K562 (cell line): ENCODE measurements around the gene SLC33A1. TPM values are rescaled to one million over a fixed set of nuclear protein-coding genes. Genes with fewer than 3 reads are reported as not detected.
A peak's percentile ranks its signal among the peaks of the same experiment; 100 is the strongest.

ENCODE experiments used
- ATAC-seq: fragments of 200-7000 bp; cut with Tn5 transposase; 3 replicates; pipeline ENCODE4 v1.9.1; 2020; ENCODE audit warnings: moderate library complexity
- BruUV-seq: library from RNA; stranded (reverse); fragments of 400-500 nt; replicated peaks from 2 replicates; lab custom pipeline; 2021; lab: Mats Ljungman, UMichigan
- CTCF ChIA-PET: fragments of 300-600 bp; formaldehyde crosslinking; extraction: SDS; loops from one replicate; lab custom pipeline; 2021; ENCODE audit warnings: low intra/inter-chr PET ratio; lab: Yijun Ruan, JAX
- POLR2A ChIA-PET: fragments of 300-600, 350-650 bp; sonication (Branson Sonifier 250); formaldehyde crosslinking; extraction: SDS; loops from one replicate; lab custom pipeline; 2021; ENCODE audit warnings: antibody characterized with exemption, inconsistent platforms; lab: Yijun Ruan, JAX
- DNase-seq, 4 experiments: peaks; one replicate each; pipeline versions ENCODE4 v3.0.0 to v3.0.0-alpha.2; 2011 to 2018; ENCODE audit warnings: low spot score in 3 of 4, mixed read lengths in 3 of 4; ENCODE audit errors: extremely low read depth in 1 of 4
- FAIRE-seq: peaks from 2 replicates; lab custom pipeline; 2011; peaks lifted over from hg19 to GRCh38; lab: Jason Lieb, UNC
- H2AFZ ChIP-seq: 2 replicates; pipeline ENCODE4 v1.6.0; 2011; ENCODE audit warnings: low read depth, low read length, control low read depth, inconsistent platforms
- H3K27ac ChIP-seq: fragments of 200-600 bp; 3 replicates; pipeline ENCODE4 v1.8.0; 2011; ENCODE audit warnings: low read depth, mild to moderate bottlenecking, control low read depth, inconsistent platforms, low read length, moderate library complexity, mixed read lengths; ENCODE audit errors: extremely low read depth
- H3K27me3 ChIP-seq, 2 experiments: fragments of 300-600 bp in 1 of 2; 2 replicates in 1 of 2; 3 replicates in 1 of 2; pipeline versions ENCODE4 v1.6.0 to v1.8.0; 2011; ENCODE audit warnings: inconsistent platforms in 2 of 2, low read length in 2 of 2, mild to moderate bottlenecking in 1 of 2, mixed read lengths in 1 of 2, moderate library complexity in 1 of 2; ENCODE audit not compliant: control insufficient read depth in 2 of 2, insufficient read depth in 2 of 2
- H3K36me3 ChIP-seq: fragments of 300-600 bp; 3 replicates; pipeline ENCODE4 v1.8.0; 2011; ENCODE audit warnings: mild to moderate bottlenecking, low read length, inconsistent platforms; ENCODE audit not compliant: control insufficient read depth, insufficient read depth
- H3K4me1 ChIP-seq, 2 experiments: fragments of 200-600 bp in 1 of 2; replicated peaks in 1 of 2; 2 replicates in 1 of 2; 3 replicates in 1 of 2; pipeline versions ENCODE4 v1.5.1 to v1.8.0; 2011; ENCODE audit warnings: inconsistent platforms in 2 of 2, low read length in 2 of 2, mild to moderate bottlenecking in 1 of 2, mixed read lengths in 1 of 2, moderate library complexity in 1 of 2; ENCODE audit not compliant: control insufficient read depth in 2 of 2, insufficient read depth in 2 of 2
- H3K4me2 ChIP-seq: 2 replicates; pipeline ENCODE4 v1.6.1; 2011; ENCODE audit warnings: low read length, control low read depth, inconsistent platforms, mixed read lengths; ENCODE audit not compliant: insufficient read depth
- H3K4me3 ChIP-seq: fragments of 200-600 bp; sonication (generic), shearing (Covaris generic); 2 replicates; pipeline ENCODE4 v1.5.1; 2016; ENCODE audit warnings: control low read depth, inconsistent platforms
- H3K79me2 ChIP-seq: fragments of 200-600 bp; 3 replicates; pipeline ENCODE4 v1.8.0; 2011; ENCODE audit warnings: low read length, inconsistent platforms; ENCODE audit not compliant: control insufficient read depth, insufficient read depth
- H3K9ac ChIP-seq, 2 experiments: 2 replicates each; pipeline versions ENCODE4 v1.6.0 to v1.6.1; 2011; ENCODE audit warnings: low read depth in 2 of 2, low read length in 2 of 2, control low read depth in 1 of 2, inconsistent platforms in 1 of 2, mild to moderate bottlenecking in 1 of 2, mixed read lengths in 1 of 2; ENCODE audit not compliant: insufficient read depth in 1 of 2
- H3K9me1 ChIP-seq: one replicate; pipeline ENCODE4 v1.6.0; 2011; ENCODE audit warnings: inconsistent platforms, mild to moderate bottlenecking, low read length, moderate library complexity; ENCODE audit not compliant: control insufficient read depth, insufficient read depth
- H3K9me3 ChIP-seq: replicated peaks from 2 replicates; pipeline ENCODE4 v1.5.1; 2011; ENCODE audit warnings: low read depth, low read length, inconsistent platforms; ENCODE audit not compliant: control insufficient read depth, insufficient read depth
- H4K20me1 ChIP-seq: replicated peaks from 2 replicates; pipeline ENCODE4 v1.6.1; 2011; ENCODE audit warnings: low read length, inconsistent platforms, mixed read lengths; ENCODE audit not compliant: control insufficient read depth, insufficient read depth
- DDX20 ChIP-seq: fragments of 450-650 bp; IDR thresholded peaks from 2 replicates; pipeline ENCODE4 v1.6.1; 2016; ENCODE audit warnings: missing genetic modification characterization, low read depth, mild to moderate bottlenecking, missing compliant biosample characterization, moderate library complexity
- HMBOX1 ChIP-seq: sonication (generic); IDR thresholded peaks from 2 replicates; pipeline ENCODE4 v1.6.1; 2016
- NRF1 ChIP-seq, 2 experiments: fragments of 450-650 bp; IDR thresholded peaks in 1 of 2; conservative IDR thresholded peaks in 1 of 2; 2 replicates each; pipeline ENCODE4 v1.6.1; 2014; ENCODE audit warnings: mild to moderate bottlenecking in 2 of 2
- PREB ChIP-seq: sonication (generic); formaldehyde crosslinking; IDR thresholded peaks from 2 replicates; pipeline ENCODE4 v1.8.1; 2023; ENCODE audit warnings: mild to moderate bottlenecking, missing genetic modification reagents
- SAP30 ChIP-seq: fragments of 200-600 bp; sonication (generic); IDR thresholded peaks from 2 replicates; pipeline ENCODE4 v1.6.1; 2012; ENCODE audit warnings: borderline replicate concordance, low read depth, mild to moderate bottlenecking, moderate library complexity, low read length, control low read depth, inconsistent platforms; ENCODE audit not compliant: insufficient read depth, poor library complexity, severe bottlenecking
- ZC3H8 ChIP-seq: fragments of 450-650 bp; IDR thresholded peaks from 2 replicates; pipeline ENCODE4 v1.6.1; 2017
- ZNF592 ChIP-seq: fragments of 450-650 bp; IDR thresholded peaks from 2 replicates; pipeline ENCODE4 v1.6.1; 2017; ENCODE audit warnings: antibody characterized with exemption, mild to moderate bottlenecking
- WGBS: fragments of 100-300 bp; shearing (Covaris generic); methylation state at CpG from one replicate; pipeline ENCODE4 v1.1.6; 2016; ENCODE audit warnings: low coverage, mixed read lengths; ENCODE audit not compliant: insufficient coverage; ENCODE audit errors: missing lambda C conversion rate; 5-methylcytosine and 5-hydroxymethylcytosine counted together
- in situ Hi-C: fragments of 300-500 bp; cut with MboI; formaldehyde crosslinking; loops from 4 replicates; pipeline ENCODE4 v1.15.0; 2018; ENCODE audit warnings: inconsistent platforms, mixed read lengths
- intact Hi-C: fragments of 100-400 bp; cut with micrococcal nuclease; formaldehyde crosslinking; loops from 2 replicates; pipeline ENCODE4 v1.14.2; 2022
- polyA plus RNA-seq, 8 experiments: library from polyadenylated mRNA; depleted of rRNA in 4 of 8; stranded (reverse) in 5 of 8; unstranded in 3 of 8; fragments of >200 nt; fragmentation: Nextera tagmentation in 2 of 8; fragmentation: Illumina TruSeq in 1 of 8; extraction: Ambion mirVana in 2 of 8; extraction: Trizol in 1 of 8; gene quantifications; 2 replicates each; pipeline versions ENCODE4 v1.2.1 to v1.2.3, GENCODE V29; 2011 to 2014; ENCODE audit warnings: inconsistent platforms in 1 of 8, missing spikeins in 1 of 8
- total RNA-seq, 7 experiments: library from RNA; depleted of rRNA in 6 of 7; stranded (reverse); fragments of >200 nt in 6 of 7; fragmentation: Illumina TruSeq in 2 of 7; extraction: Trizol in 2 of 7; gene quantifications; 2 replicates each; pipeline versions ENCODE4 v1.2.1 to v1.2.3, GENCODE V29; 2011 to 2021; ENCODE audit warnings: low replicate concordance in 1 of 7

The SLC33A1 gene
- total and polyA plus RNA-seq, 9 of the 15 experiments (the other 6 are each of a cell fraction or from before 2014, with no cell fraction given): 6.2 to 26.8 (median 19.6) TPM

- Histone ChIP-seq H3K9ac (peak overlapping the region; percentile 57 to 66; a peak in 3 of 4 replicates), H3K36me3 (peaks cover 26% of the 10 kb centered on the region; the same call in 2 of the 3 replicates), H3K4me3 (no peak overlapping the region), H3K9me1 (no peaks in the 10 kb centered on the region), H3K79me2 (peaks cover 100% of the 10 kb centered on the region), H3K4me2 (peak overlapping the region; percentile 71), H4K20me1 (0 out of 2 replicates have a peak, but pooled peaks cover 3% of the 10 kb centered on the region), H2AFZ (no peak overlapping the region), H3K9me3 (no peaks in the 10 kb centered on the region), H3K27me3 (no peaks in the 10 kb centered on the region), H3K4me1 (peaks cover 25 to 35% of the 10 kb centered on the region in 2 experiments), H3K27ac (peak overlapping the region; percentile 90)
- peak; percentile 33 for ATAC-seq
- in situ Hi-C loops: no loop called here
- BruUV-seq: no TSS peak
- ChIA-PET CTCF (no interaction called here), POLR2A (interaction anchor here (0.7 to 1.0 kb wide), 2 partner anchors 10 to 49 kb away, joined by 3 to 8 read pairs; no protein-coding TSS in a partner anchor)
- TF ChIP-seq HMBOX1 (peak; percentile 26), NRF1 (conservative IDR thresholded peaks at IDR 0.05 in 1 of 2, IDR thresholded peaks at IDR 0.05 in 1 of 2) (no peak), PREB (no peak), ZNF592 (peak; percentile 60), SAP30 (no peak), ZC3H8 (0 out of 2 replicates have a peak, but pooled peaks have one; percentile 31), DDX20 (no peak)
- peak in 2 of 4 experiments; percentile 12 to 17 for DNase-seq
- intact Hi-C loops: no loop called here
- WGBS: 31% methylated on average over 5 of the region's 5 CpGs
- FAIRE-seq: no peak
Measured at GRCh38 chr3:155889212-155889611, 35.0 kb upstream of the SLC33A1 start.
